ENCODE data around the gene ZNF512. TPM values are rescaled to one million over a fixed set of nuclear protein-coding genes. Genes with fewer than 3 reads are reported as not detected.

Gene ZNF512
- total RNA-seq, 1 donor from 2014 or later = 58.2 TPM

DNA sequence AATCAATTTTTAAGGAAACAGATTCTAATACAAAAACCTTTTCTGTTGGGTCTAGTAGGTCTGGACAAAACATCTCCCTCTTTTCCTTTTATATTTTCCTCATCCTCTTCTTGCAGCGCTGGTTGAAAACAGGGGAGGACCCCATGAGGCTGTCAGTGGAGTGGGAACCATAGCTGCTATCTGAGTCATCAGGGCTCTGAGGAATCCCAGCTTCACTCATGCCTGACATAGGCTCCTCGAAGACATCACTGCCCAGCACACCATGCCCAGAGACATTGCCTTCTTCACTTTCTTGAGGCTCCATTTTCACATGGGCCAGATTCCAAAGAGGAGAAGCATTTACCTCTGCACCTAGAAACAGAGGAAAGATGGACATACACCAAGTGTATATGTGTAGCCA, 70.6 kb downstream of the ZNF512 start:
- TF ChIP-seq, protein P1, sequence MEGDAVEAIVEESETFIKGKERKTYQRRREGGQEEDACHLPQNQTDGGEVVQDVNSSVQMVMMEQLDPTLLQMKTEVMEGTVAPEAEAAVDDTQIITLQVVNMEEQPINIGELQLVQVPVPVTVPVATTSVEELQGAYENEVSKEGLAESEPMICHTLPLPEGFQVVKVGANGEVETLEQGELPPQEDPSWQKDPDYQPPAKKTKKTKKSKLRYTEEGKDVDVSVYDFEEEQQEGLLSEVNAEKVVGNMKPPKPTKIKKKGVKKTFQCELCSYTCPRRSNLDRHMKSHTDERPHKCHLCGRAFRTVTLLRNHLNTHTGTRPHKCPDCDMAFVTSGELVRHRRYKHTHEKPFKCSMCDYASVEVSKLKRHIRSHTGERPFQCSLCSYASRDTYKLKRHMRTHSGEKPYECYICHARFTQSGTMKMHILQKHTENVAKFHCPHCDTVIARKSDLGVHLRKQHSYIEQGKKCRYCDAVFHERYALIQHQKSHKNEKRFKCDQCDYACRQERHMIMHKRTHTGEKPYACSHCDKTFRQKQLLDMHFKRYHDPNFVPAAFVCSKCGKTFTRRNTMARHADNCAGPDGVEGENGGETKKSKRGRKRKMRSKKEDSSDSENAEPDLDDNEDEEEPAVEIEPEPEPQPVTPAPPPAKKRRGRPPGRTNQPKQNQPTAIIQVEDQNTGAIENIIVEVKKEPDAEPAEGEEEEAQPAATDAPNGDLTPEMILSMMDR (conservative IDR thresholded peaks at IDR 0.05) = no peak
- no peak overlapping the region for H3K27ac Mint-ChIP-seq (ENCODE audit: unreplicated experiment)
- no peak overlapping the region for H3K4me3 Mint-ChIP-seq
- no peaks in the 10 kb centered on the region for H3K27me3 Mint-ChIP-seq (ENCODE audit: low read depth)
- peaks cover 17% of the 10 kb centered on the region for H3K36me3 Mint-ChIP-seq (ENCODE audit: low read depth)
- H3K4me1 Mint-ChIP-seq = no peaks in the 10 kb centered on the region
- no peaks in the 10 kb centered on the region for H3K9me3 Mint-ChIP-seq
- no peak for DNase-seq (ENCODE audit: low read depth, low spot score)

DNA sequence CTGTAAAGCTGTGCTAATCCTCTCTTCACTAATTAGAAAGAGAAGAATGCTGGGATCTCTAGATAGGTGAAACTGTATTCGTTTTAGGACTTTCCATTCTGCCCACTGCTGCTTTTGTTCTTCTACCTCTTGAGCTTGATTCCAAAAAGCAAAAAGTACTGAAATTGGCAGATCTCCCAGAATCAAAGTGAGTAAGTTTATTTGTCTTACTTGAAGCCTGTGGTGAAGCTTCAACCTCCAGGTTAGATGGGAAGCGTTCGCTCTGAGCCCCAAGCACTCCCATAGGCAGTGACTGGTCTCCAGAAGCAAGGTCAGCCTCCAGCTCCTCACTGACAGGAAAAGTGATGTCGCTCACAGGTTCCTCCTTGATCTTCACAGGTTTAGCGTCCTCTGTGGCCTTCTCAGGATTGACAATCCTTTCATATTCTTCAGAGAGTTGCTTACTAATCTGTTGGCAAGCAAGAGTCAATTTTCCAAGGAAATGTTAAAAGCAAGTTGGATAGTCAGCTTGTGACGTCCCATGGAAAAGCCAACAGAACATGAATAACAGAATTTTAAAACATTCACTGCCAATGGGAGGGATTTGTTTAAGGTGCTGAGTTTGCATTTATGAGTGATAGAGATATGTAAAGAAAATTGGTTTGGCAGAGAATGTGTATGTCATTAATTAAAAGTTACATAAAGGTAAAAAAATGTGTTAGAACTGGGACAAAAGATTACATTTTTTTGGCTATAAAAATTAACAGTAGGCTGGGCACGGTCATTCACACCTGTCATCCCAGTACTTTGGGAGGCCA, 72.5 kb downstream of the ZNF512 start:
- TF ChIP-seq, protein P1 (conservative IDR thresholded peaks at IDR 0.05) = no peak
- no peak for DNase-seq (ENCODE audit: low read depth, low spot score)
- peaks cover 12% of the 10 kb centered on the region for H3K36me3 Mint-ChIP-seq (ENCODE audit: low read depth)
- no peaks in the 10 kb centered on the region for H3K4me1 Mint-ChIP-seq
- no peak overlapping the region for H3K4me3 Mint-ChIP-seq
- no peaks in the 10 kb centered on the region for H3K27me3 Mint-ChIP-seq (ENCODE audit: low read depth)
- H3K9me3 Mint-ChIP-seq = no peaks in the 10 kb centered on the region
- no peak overlapping the region for H3K27ac Mint-ChIP-seq (ENCODE audit: unreplicated experiment)

DNA sequence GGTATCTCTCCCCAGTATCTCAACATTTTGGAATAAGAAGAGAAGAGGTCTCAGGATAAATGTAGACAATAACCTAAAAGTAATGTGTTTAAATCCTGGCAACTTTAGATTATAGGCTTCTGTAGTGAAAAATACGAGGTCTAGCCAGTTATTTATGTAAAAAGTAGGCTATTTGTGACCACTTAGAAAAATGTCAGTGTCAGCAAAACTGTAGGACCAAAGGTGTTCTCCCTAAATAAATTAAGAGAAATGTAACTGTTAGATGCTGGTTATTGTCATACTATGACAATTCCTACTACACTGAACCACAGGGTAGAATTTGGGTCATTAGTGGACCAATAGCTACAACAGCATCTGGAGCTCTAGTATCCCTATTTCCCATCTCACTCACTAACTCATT, 78.5 kb downstream of the ZNF512 start:
- Mint-ChIP-seq H3K36me3 (ENCODE audit: low read depth) (peaks cover 10% of the 10 kb centered on the region), H3K9me3 (no peaks in the 10 kb centered on the region), H3K4me1 (peaks cover 30% of the 10 kb centered on the region), H3K27ac (ENCODE audit: unreplicated experiment) (no peak overlapping the region), H3K27me3 (ENCODE audit: low read depth) (no peaks in the 10 kb centered on the region), H3K4me3 (peak overlapping the region; percentile 100)
- TF ChIP-seq, protein P1 (conservative IDR thresholded peaks at IDR 0.05) = no peak
- DNase-seq (ENCODE audit: low read depth, low spot score) = no peak

DNA sequence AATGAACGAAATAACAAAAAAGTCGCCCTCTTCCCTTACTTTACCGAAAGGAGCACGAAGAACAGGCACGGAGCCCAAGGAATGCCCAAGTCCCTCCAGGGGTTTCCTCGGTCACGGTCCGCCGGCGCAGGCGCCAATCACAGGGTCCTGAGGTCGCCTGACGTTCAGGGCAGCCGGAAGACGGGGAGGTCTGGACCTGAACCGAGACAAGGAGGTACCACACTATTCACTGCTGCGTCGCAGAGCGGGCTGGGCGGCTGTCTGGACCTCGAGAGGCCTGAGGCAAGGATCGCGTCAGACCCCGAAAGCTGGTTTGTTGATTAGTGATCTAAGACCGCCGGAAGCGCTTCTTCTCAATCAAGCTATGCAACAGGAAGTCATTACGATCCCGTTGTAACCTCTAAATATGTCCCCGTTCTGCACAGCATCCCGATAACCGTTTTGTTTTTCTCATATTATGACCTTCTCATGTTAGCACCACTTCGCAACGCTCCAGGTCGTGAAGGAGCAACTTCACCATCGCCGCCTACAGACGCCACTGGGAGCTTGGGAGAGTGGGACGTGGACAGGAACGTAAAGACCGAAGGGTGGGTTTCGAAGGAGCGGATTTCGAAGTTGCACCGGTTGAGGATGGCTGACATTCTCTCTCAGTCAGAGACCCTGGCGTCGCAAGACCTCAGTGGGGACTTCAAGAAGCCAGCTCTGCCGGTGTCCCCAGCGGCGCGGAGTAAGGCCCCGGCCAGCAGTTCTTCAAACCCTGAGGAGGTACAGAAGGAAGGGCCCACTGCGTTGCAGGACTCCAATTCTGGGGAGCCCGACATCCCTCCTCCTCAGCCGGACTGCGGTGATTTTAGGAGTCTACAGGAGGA, 80.7 kb downstream of the ZNF512 start, which contains the start of the genes SLC4A1AP and SUPT7L:
TSS of gene SLC4A1AP (plus strand) at position 605 of the 869 bp plus-strand sequence. CDS start at position 631, 26 bp downstream.
TSS of gene SUPT7L (minus strand) at position 330 of the 869 bp plus-strand sequence. CDS start 1,422 bp downstream, outside the sequence.
- TF ChIP-seq, protein P1 (conservative IDR thresholded peaks at IDR 0.05) = no peak
- peak within 1 kb of the TSS; percentile 100 for H3K4me3 Mint-ChIP-seq
- H3K4me1 Mint-ChIP-seq = peaks cover 30% of the 10 kb centered on the region
- peak within 1 kb of the TSS; percentile 100 for H3K27ac Mint-ChIP-seq (ENCODE audit: unreplicated experiment)
- H3K36me3 Mint-ChIP-seq (ENCODE audit: low read depth) = peaks cover 7% of the 10 kb centered on the region
- no peaks in the 10 kb centered on the region for H3K9me3 Mint-ChIP-seq
- no peaks in the 10 kb centered on the region for H3K27me3 Mint-ChIP-seq (ENCODE audit: low read depth)
- peak; percentile 69 for DNase-seq (ENCODE audit: low read depth, low spot score)

DNA sequence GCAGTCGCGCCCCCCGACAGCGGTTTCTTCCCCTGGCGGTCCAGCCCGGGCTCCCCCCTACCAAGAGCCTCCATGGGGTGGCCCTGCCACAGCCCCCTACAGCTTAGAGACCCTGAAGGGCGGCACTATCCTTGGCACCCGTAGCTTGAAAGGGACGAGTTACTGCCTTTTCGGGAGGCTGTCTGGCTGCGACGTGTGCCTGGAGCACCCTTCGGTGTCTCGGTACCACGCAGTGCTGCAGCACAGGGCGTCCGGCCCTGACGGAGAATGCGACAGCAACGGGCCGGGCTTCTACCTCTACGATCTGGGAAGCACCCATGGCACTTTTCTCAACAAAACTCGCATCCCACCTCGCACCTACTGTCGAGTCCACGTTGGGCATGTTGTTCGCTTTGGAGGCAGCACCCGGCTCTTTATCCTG, 81.3 kb downstream of the ZNF512 start:
- TF ChIP-seq, protein P1 (conservative IDR thresholded peaks at IDR 0.05) = no peak

More for the DNA sequence above, 81.3 kb downstream of the ZNF512 start:
- H3K36me3 Mint-ChIP-seq (ENCODE audit: low read depth) = peaks cover 7% of the 10 kb centered on the region
- H3K9me3 Mint-ChIP-seq = no peaks in the 10 kb centered on the region
- H3K27ac Mint-ChIP-seq (ENCODE audit: unreplicated experiment) = no peak overlapping the region
- H3K27me3 Mint-ChIP-seq (ENCODE audit: low read depth) = no peaks in the 10 kb centered on the region
- DNase-seq (ENCODE audit: low read depth, low spot score) = no peak
- H3K4me1 Mint-ChIP-seq = peaks cover 30% of the 10 kb centered on the region
- H3K4me3 Mint-ChIP-seq = peak overlapping the region; percentile 100

Data from neural crest cell (in vitro differentiated cells).